Ishikawa (cell line): ENCODE data around the gene NEDD4L.

ENCODE experiments used
- CEBPB ChIP-seq: IDR thresholded peaks from 2 replicates; pipeline ENCODE4 v1.6.1; 2012
- CREB1 ChIP-seq: IDR thresholded peaks from 2 replicates; pipeline ENCODE4 v1.6.1; 2012; ENCODE audit warnings: low read depth
- EGR1 ChIP-seq: IDR thresholded peaks from 2 replicates; pipeline ENCODE4 v1.6.1; 2012
- EP300 ChIP-seq: IDR thresholded peaks from 2 replicates; pipeline ENCODE4 v1.6.1; 2012; ENCODE audit warnings: borderline replicate concordance
- FOXM1 ChIP-seq: IDR thresholded peaks from 2 replicates; pipeline ENCODE4 v1.6.1; 2012; ENCODE audit warnings: low read depth, borderline replicate concordance
- NFIC ChIP-seq: IDR thresholded peaks from 2 replicates; pipeline ENCODE4 v1.6.1; 2012
- RAD21 ChIP-seq: IDR thresholded peaks from 2 replicates; pipeline ENCODE4 v1.6.1; 2012; ENCODE audit warnings: low read depth
- REST ChIP-seq: IDR thresholded peaks from 2 replicates; pipeline ENCODE4 v1.6.1; 2012; ENCODE audit warnings: low read depth, mild to moderate bottlenecking
- TAF1 ChIP-seq: IDR thresholded peaks from 2 replicates; pipeline ENCODE4 v1.6.1; 2012; ENCODE audit warnings: low read depth, mild to moderate bottlenecking
- TCF12 ChIP-seq: IDR thresholded peaks from 2 replicates; pipeline ENCODE4 v1.6.1; 2012; ENCODE audit warnings: low read depth
- TEAD4 ChIP-seq: IDR thresholded peaks from 2 replicates; pipeline ENCODE4 v1.6.1; 2012
- YY1 ChIP-seq: IDR thresholded peaks from 2 replicates; pipeline ENCODE4 v1.6.1; 2012; ENCODE audit warnings: low read depth
- ZBTB7A ChIP-seq: IDR thresholded peaks from 2 replicates; pipeline ENCODE4 v1.6.1; 2012; ENCODE audit warnings: low read depth
- TF ChIP-seq, protein P1 (sequence below): IDR thresholded peaks from 2 replicates; pipeline ENCODE4 v1.6.1; 2012
- TF ChIP-seq, protein P2 (sequence below): IDR thresholded peaks from 2 replicates; pipeline ENCODE4 v1.6.1; 2012

The NEDD4L gene

GRCh38 chr18:58270396-58270795 lies 226.4 kb downstream of the NEDD4L start:
- TF ChIP-seq CREB1 = no peak
- no peak for TF ChIP-seq TCF12
- TF ChIP-seq CEBPB = no peak
- TF ChIP-seq, protein P1, sequence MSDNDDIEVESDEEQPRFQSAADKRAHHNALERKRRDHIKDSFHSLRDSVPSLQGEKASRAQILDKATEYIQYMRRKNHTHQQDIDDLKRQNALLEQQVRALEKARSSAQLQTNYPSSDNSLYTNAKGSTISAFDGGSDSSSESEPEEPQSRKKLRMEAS = no peak
- no peak for TF ChIP-seq REST
- no peak for TF ChIP-seq FOXM1
- TF ChIP-seq TAF1 = no peak
- TF ChIP-seq ZBTB7A = no peak
- no peak for TF ChIP-seq TEAD4
- no peak for TF ChIP-seq EGR1
- no peak for TF ChIP-seq NFIC
- TF ChIP-seq YY1 = no peak
- no peak for TF ChIP-seq RAD21
- TF ChIP-seq, protein P2, sequence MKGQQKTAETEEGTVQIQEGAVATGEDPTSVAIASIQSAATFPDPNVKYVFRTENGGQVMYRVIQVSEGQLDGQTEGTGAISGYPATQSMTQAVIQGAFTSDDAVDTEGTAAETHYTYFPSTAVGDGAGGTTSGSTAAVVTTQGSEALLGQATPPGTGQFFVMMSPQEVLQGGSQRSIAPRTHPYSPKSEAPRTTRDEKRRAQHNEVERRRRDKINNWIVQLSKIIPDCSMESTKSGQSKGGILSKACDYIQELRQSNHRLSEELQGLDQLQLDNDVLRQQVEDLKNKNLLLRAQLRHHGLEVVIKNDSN = no peak
- TF ChIP-seq EP300 = no peak

DNA sequence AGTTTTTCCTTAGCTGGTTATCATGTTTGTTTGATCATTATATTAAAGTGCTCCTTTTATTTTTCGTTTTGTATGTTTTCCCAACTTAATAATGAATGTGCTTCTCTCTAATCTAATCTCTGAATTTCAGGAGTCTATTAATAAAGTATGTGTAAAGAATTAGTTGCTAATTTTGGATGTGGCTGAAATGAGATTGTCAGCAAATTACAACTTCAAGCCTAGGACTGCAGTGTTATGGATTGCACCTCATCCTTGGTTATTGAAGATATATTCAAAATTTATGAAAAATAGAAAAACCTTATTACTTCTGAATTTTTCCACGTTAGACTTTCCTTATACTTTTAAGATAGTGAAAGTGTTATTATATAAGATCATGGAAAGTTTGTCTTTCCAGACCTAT lies 227.7 kb downstream of the NEDD4L start:
- TF ChIP-seq, protein P1 = no peak
- no peak for TF ChIP-seq CEBPB
- TF ChIP-seq CREB1 = no peak
- no peak for TF ChIP-seq TEAD4
- TF ChIP-seq FOXM1 = no peak
- no peak for TF ChIP-seq RAD21
- TF ChIP-seq, protein P2 = no peak
- no peak for TF ChIP-seq TAF1
- TF ChIP-seq ZBTB7A = no peak
- TF ChIP-seq NFIC = no peak

GRCh38 chr18:58272209-58272608 lies 228.2 kb downstream of the NEDD4L start:
- no peak for TF ChIP-seq RAD21
- no peak for TF ChIP-seq EGR1
- no peak for TF ChIP-seq NFIC
- no peak for TF ChIP-seq TCF12
- TF ChIP-seq, protein P1 = no peak
- TF ChIP-seq TEAD4 = no peak
- TF ChIP-seq ZBTB7A = no peak
- TF ChIP-seq, protein P2 = no peak
- TF ChIP-seq EP300 = no peak
- TF ChIP-seq CEBPB = no peak

GRCh38 chr18:58272779-58273435 lies 228.9 kb downstream of the NEDD4L start:
- TF ChIP-seq, protein P1 = no peak
- no peak for TF ChIP-seq CREB1
- TF ChIP-seq EGR1 = no peak
- no peak for TF ChIP-seq CEBPB
- TF ChIP-seq FOXM1 = no peak
- no peak for TF ChIP-seq REST
- no peak for TF ChIP-seq RAD21
- no peak for TF ChIP-seq EP300
- no peak for TF ChIP-seq TEAD4
- TF ChIP-seq, protein P2 = no peak
- no peak for TF ChIP-seq ZBTB7A
- no peak for TF ChIP-seq TCF12
- no peak for TF ChIP-seq NFIC
- no peak for TF ChIP-seq YY1
- TF ChIP-seq TAF1 = no peak
